Activated CD8-positive, alpha-beta memory T cell treated with anti-CD3 and anti-CD28 coated beads for 1 hour (primary cell): ENCODE results near the gene DLG4.
"Not testable (repeated sequence)": the region's sequence is repeated elsewhere in the genome, so short reads cannot be mapped to it uniquely, and the experiment has no call there.

Source experiments
- DNase-seq, 2 donors: peaks; one replicate each; pipeline ENCODE4 v3.0.0-alpha.2; 2020; ENCODE audit warnings: low read depth in 1 of 2; ENCODE audit errors: extremely low read depth in 1 of 2

DLG4 gene

GRCh38 chr17:7249830-7250229, 30.2 kb upstream of the DLG4 start:
- DNase-seq, result no peak

- no peak for DNase-seq
Measured at GRCh38 chr17:7249214-7249613, 29.6 kb upstream of the DLG4 start.

GRCh38 chr17:7248796-7249195, 29.2 kb upstream of the DLG4 start:
- DNase-seq, result no peak

- DNase-seq, result no peak
Measured at GRCh38 chr17:7246779-7247178, 27.1 kb upstream of the DLG4 start.

- DNase-seq, result not testable (repeated sequence)
Measured at GRCh38 chr17:7243838-7244237, 24.2 kb upstream of the DLG4 start.

GRCh38 chr17:7243453-7243729, 23.8 kb upstream of the DLG4 start:
- no peak for DNase-seq

GRCh38 chr17:7242717-7243452, 23.2 kb upstream of the DLG4 start:
- DNase-seq, result peak; percentile 90 to 92

GRCh38 chr17:7241783-7242716, 22.4 kb upstream of the DLG4 start, which contains the start of gene GABARAP:
Gene GABARAP (minus strand): TSS chr17:7242449. CDS start chr17:7242330, 119 bp downstream.
- DNase-seq, result peak; percentile 81 to 89

- DNase-seq, result no peak
Measured at GRCh38 chr17:7241090-7241733, 21.6 kb upstream of the DLG4 start.

GRCh38 chr17:7240375-7240774, 20.7 kb upstream of the DLG4 start:
- DNase-seq, result no peak

- DNase-seq, result peak; percentile 93
Measured at GRCh38 chr17:7239091-7240027, 19.7 kb upstream of the DLG4 start, which contains the start of gene PHF23. Gene PHF23 (minus strand): TSS chr17:7239457. CDS start chr17:7239279, 178 bp downstream.

- no peak for DNase-seq
Measured at GRCh38 chr17:7238420-7239090, 18.9 kb upstream of the DLG4 start.

- DNase-seq, result peak in 1 of 2 donors; percentile 79
Measured at GRCh38 chr17:7237761-7238419, 18.3 kb upstream of the DLG4 start.

- no peak for DNase-seq
Measured at GRCh38 chr17:7237266-7237760, 17.7 kb upstream of the DLG4 start.

- no peak for DNase-seq
Measured at GRCh38 chr17:7236808-7237207, 17.2 kb upstream of the DLG4 start.

- no peak for DNase-seq
Measured at GRCh38 chr17:7235693-7236665, 16.3 kb upstream of the DLG4 start.

- DNase-seq, result peak; percentile 83 to 87
Measured at GRCh38 chr17:7234083-7234951, 14.7 kb upstream of the DLG4 start, which contains the start of gene DVL2. Gene DVL2 (minus strand): TSS chr17:7234517. CDS start chr17:7234262, 255 bp downstream.
